OCI-LY3 (cell line): ENCODE measurements around the gene PPA1.

ENCODE experiments used
- CTCF ChIP-seq: fragments of 200-600, 300-600 bp; sonication (generic); IDR thresholded peaks from 2 replicates; pipeline ENCODE4 v1.5.1; 2014; ENCODE audit warnings: antibody characterized with exemption, low read length, low read depth
- EZH2phosphoT487 ChIP-seq: fragments of 200-600 bp; shearing (Covaris generic); IDR thresholded peaks from 2 replicates; pipeline ENCODE4 v1.6.1; 2018; ENCODE audit warnings: antibody characterized with exemption, mixed run types, low read depth

GRCh38 chr10:70169011-70169410 lies 64.2 kb downstream of the PPA1 start:
- TF ChIP-seq CTCF (no peak), EZH2phosphoT487 (no peak)
